ENCODE results near the gene TRIM31.

Gene TRIM31

GRCh38 chr6:30156262-30156599 is 43.3 kb upstream of the TRIM31 start:
- Histone ChIP-seq H3K4me1 (ENCODE audit: control insufficient read depth in 1 of 2, insufficient read depth in 2 of 2, low read length in 2 of 2) (no peaks in the 10 kb centered on the region), H4K8ac (ENCODE audit: low read depth, low read length) (no peak overlapping the region), H3K79me2 (ENCODE audit: control insufficient read depth, insufficient read depth, low read length, poor library complexity) (no peaks in the 10 kb centered on the region), H2BK120ac (ENCODE audit: insufficient read depth, low read length, poor library complexity) (no peak overlapping the region), H3K9ac (ENCODE audit: low read length) (no peak overlapping the region), H3K14ac (ENCODE audit: low read length) (no peak overlapping the region), H3K79me1 (ENCODE audit: low read length) (no peaks in the 10 kb centered on the region), H3K4me2 (ENCODE audit: low read length) (no peak overlapping the region), H3K27me3 (ENCODE audit: insufficient read depth, low read length) (no peaks in the 10 kb centered on the region), H3K18ac (ENCODE audit: low read length) (no peak overlapping the region), H2AFZ (ENCODE audit: insufficient read depth, low read length, poor library complexity) (no peak overlapping the region), H3K23ac (ENCODE audit: low read length) (no peak overlapping the region), H2BK5ac (ENCODE audit: low read depth, low read length, poor library complexity) (no peak overlapping the region), H4K91ac (ENCODE audit: low read depth, low read length) (no peak overlapping the region), H3K4ac (ENCODE audit: low read depth, low read length) (no peak overlapping the region), H3K9me3 (ENCODE audit: insufficient read depth, low read depth, low read length) (peaks cover 2% of the 10 kb centered on the region), H3K4me3 (ENCODE audit: low read depth, low read length) (no peak overlapping the region), H3K36me3 (ENCODE audit: control insufficient read depth in 1 of 2, insufficient read depth in 2 of 2, low read length in 2 of 2) (no peaks in the 10 kb centered on the region), H2BK12ac (ENCODE audit: low read length) (no peak overlapping the region), H3K27ac (ENCODE audit: low read depth, low read length) (no peak overlapping the region), H4K12ac (ENCODE audit: low read depth, low read length) (no peak overlapping the region), H2AK5ac (ENCODE audit: low read length) (no peak overlapping the region)
- DNase-seq, result no peak
- no CpG with 5 or more reads among the region's 4 CpGs for WGBS (ENCODE audit: extremely low coverage, insufficient coverage, insufficient read length)

GRCh38 chr6:30155520-30156261 is 42.8 kb upstream of the TRIM31 start:
- H4K12ac ChIP-seq (ENCODE audit: low read depth, low read length), result no peak overlapping the region
- H2AFZ ChIP-seq (ENCODE audit: insufficient read depth, low read length, poor library complexity), result no peak overlapping the region
- no peaks in the 10 kb centered on the region for H3K36me3 ChIP-seq (ENCODE audit: control insufficient read depth in 1 of 2, insufficient read depth in 2 of 2, low read length in 2 of 2)
- H3K18ac ChIP-seq (ENCODE audit: low read length), result no peak overlapping the region
- no peak overlapping the region for H3K27ac ChIP-seq (ENCODE audit: low read depth, low read length)
- no peak overlapping the region for H3K23ac ChIP-seq (ENCODE audit: low read length)
- no peak overlapping the region for H4K8ac ChIP-seq (ENCODE audit: low read depth, low read length)
- no peak overlapping the region for H3K9ac ChIP-seq (ENCODE audit: low read length)
- no peak overlapping the region for H3K4me3 ChIP-seq (ENCODE audit: low read depth, low read length)
- no peak for DNase-seq
- no peak overlapping the region for H2AK5ac ChIP-seq (ENCODE audit: low read length)
- no peak overlapping the region for H3K14ac ChIP-seq (ENCODE audit: low read length)
- H3K79me2 ChIP-seq (ENCODE audit: control insufficient read depth, insufficient read depth, low read length, poor library complexity), result no peaks in the 10 kb centered on the region
- H4K91ac ChIP-seq (ENCODE audit: low read depth, low read length), result no peak overlapping the region
- no peak overlapping the region for H2BK12ac ChIP-seq (ENCODE audit: low read length)
- no peak overlapping the region for H2BK5ac ChIP-seq (ENCODE audit: low read depth, low read length, poor library complexity)
- no peak overlapping the region for H3K4me2 ChIP-seq (ENCODE audit: low read length)
- no peak overlapping the region for H2BK120ac ChIP-seq (ENCODE audit: insufficient read depth, low read length, poor library complexity)
- WGBS (ENCODE audit: extremely low coverage, insufficient coverage, insufficient read length), result no CpG with 5 or more reads among the region's 2 CpGs
- peaks cover 1% of the 10 kb centered on the region for H3K9me3 ChIP-seq (ENCODE audit: insufficient read depth, low read depth, low read length)
- H3K79me1 ChIP-seq (ENCODE audit: low read length), result no peaks in the 10 kb centered on the region
- no peak overlapping the region for H3K4ac ChIP-seq (ENCODE audit: low read depth, low read length)
- H3K27me3 ChIP-seq (ENCODE audit: insufficient read depth, low read length), result no peaks in the 10 kb centered on the region
- H3K4me1 ChIP-seq (ENCODE audit: control insufficient read depth in 1 of 2, insufficient read depth in 2 of 2, low read length in 2 of 2), result no peaks in the 10 kb centered on the region

- H3K4me2 ChIP-seq (ENCODE audit: low read length), result no peak overlapping the region
- H4K12ac ChIP-seq (ENCODE audit: low read depth, low read length), result no peak overlapping the region
- no peak overlapping the region for H2BK120ac ChIP-seq (ENCODE audit: insufficient read depth, low read length, poor library complexity)
- no peak overlapping the region for H4K91ac ChIP-seq (ENCODE audit: low read depth, low read length)
- no peak overlapping the region for H3K14ac ChIP-seq (ENCODE audit: low read length)
- no peaks in the 10 kb centered on the region for H3K36me3 ChIP-seq (ENCODE audit: control insufficient read depth in 1 of 2, insufficient read depth in 2 of 2, low read length in 2 of 2)
- H2BK5ac ChIP-seq (ENCODE audit: low read depth, low read length, poor library complexity), result no peak overlapping the region
- no peak overlapping the region for H3K9ac ChIP-seq (ENCODE audit: low read length)
- no peak overlapping the region for H3K18ac ChIP-seq (ENCODE audit: low read length)
- H3K4me1 ChIP-seq (ENCODE audit: control insufficient read depth in 1 of 2, insufficient read depth in 2 of 2, low read length in 2 of 2), result no peaks in the 10 kb centered on the region
- no CpG with 5 or more reads among the region's 12 CpGs for WGBS (ENCODE audit: extremely low coverage, insufficient coverage, insufficient read length)
- no peak overlapping the region for H2BK12ac ChIP-seq (ENCODE audit: low read length)
- H3K4me3 ChIP-seq (ENCODE audit: low read depth, low read length), result no peak overlapping the region
- H4K8ac ChIP-seq (ENCODE audit: low read depth, low read length), result no peak overlapping the region
- no peaks in the 10 kb centered on the region for H3K9me3 ChIP-seq (ENCODE audit: insufficient read depth, low read depth, low read length)
- no peak overlapping the region for H2AK5ac ChIP-seq (ENCODE audit: low read length)
- no peaks in the 10 kb centered on the region for H3K79me2 ChIP-seq (ENCODE audit: control insufficient read depth, insufficient read depth, low read length, poor library complexity)
- no peak overlapping the region for H3K4ac ChIP-seq (ENCODE audit: low read depth, low read length)
- DNase-seq, result no peak
- no peak overlapping the region for H2AFZ ChIP-seq (ENCODE audit: insufficient read depth, low read length, poor library complexity)
- H3K27ac ChIP-seq (ENCODE audit: low read depth, low read length), result no peak overlapping the region
- H3K27me3 ChIP-seq (ENCODE audit: insufficient read depth, low read length), result no peaks in the 10 kb centered on the region
- H3K23ac ChIP-seq (ENCODE audit: low read length), result no peak overlapping the region
- H3K79me1 ChIP-seq (ENCODE audit: low read length), result no peaks in the 10 kb centered on the region
Measured at GRCh38 chr6:30154709-30155519, 42.0 kb upstream of the TRIM31 start.

GRCh38 chr6:30154061-30154460 is 41.2 kb upstream of the TRIM31 start:
- Histone ChIP-seq H4K91ac (ENCODE audit: low read depth, low read length) (no peak overlapping the region), H3K14ac (ENCODE audit: low read length) (no peak overlapping the region), H3K27me3 (ENCODE audit: insufficient read depth, low read length) (no peaks in the 10 kb centered on the region), H3K4me3 (ENCODE audit: low read depth, low read length) (no peak overlapping the region), H3K23ac (ENCODE audit: low read length) (no peak overlapping the region), H4K8ac (ENCODE audit: low read depth, low read length) (no peak overlapping the region), H3K4ac (ENCODE audit: low read depth, low read length) (no peak overlapping the region), H2BK12ac (ENCODE audit: low read length) (no peak overlapping the region), H3K9me3 (ENCODE audit: insufficient read depth, low read depth, low read length) (no peaks in the 10 kb centered on the region), H2AFZ (ENCODE audit: insufficient read depth, low read length, poor library complexity) (no peak overlapping the region), H2BK5ac (ENCODE audit: low read depth, low read length, poor library complexity) (no peak overlapping the region), H3K4me2 (ENCODE audit: low read length) (no peak overlapping the region), H3K36me3 (ENCODE audit: control insufficient read depth in 1 of 2, insufficient read depth in 2 of 2, low read length in 2 of 2) (no peaks in the 10 kb centered on the region), H3K4me1 (ENCODE audit: control insufficient read depth in 1 of 2, insufficient read depth in 2 of 2, low read length in 2 of 2) (no peaks in the 10 kb centered on the region), H3K27ac (ENCODE audit: low read depth, low read length) (no peak overlapping the region), H3K79me2 (ENCODE audit: control insufficient read depth, insufficient read depth, low read length, poor library complexity) (no peaks in the 10 kb centered on the region), H3K18ac (ENCODE audit: low read length) (no peak overlapping the region), H3K9ac (ENCODE audit: low read length) (no peak overlapping the region), H2BK120ac (ENCODE audit: insufficient read depth, low read length, poor library complexity) (no peak overlapping the region), H4K12ac (ENCODE audit: low read depth, low read length) (no peak overlapping the region), H3K79me1 (ENCODE audit: low read length) (no peaks in the 10 kb centered on the region), H2AK5ac (ENCODE audit: low read length) (no peak overlapping the region)
- no CpG with 5 or more reads among the region's 17 CpGs for WGBS (ENCODE audit: extremely low coverage, insufficient coverage, insufficient read length)
- DNase-seq, result no peak

Data from trophoblast cell (in vitro differentiated cells and primary cell).